NCI-H2029 (cell line): ENCODE measurements around the gene PTPRE.

ENCODE experiments used
- DNase-seq: peaks from one replicate; lab custom pipeline; 2025; lab: John Stamatoyannopoulos, UW

The PTPRE gene

DNA sequence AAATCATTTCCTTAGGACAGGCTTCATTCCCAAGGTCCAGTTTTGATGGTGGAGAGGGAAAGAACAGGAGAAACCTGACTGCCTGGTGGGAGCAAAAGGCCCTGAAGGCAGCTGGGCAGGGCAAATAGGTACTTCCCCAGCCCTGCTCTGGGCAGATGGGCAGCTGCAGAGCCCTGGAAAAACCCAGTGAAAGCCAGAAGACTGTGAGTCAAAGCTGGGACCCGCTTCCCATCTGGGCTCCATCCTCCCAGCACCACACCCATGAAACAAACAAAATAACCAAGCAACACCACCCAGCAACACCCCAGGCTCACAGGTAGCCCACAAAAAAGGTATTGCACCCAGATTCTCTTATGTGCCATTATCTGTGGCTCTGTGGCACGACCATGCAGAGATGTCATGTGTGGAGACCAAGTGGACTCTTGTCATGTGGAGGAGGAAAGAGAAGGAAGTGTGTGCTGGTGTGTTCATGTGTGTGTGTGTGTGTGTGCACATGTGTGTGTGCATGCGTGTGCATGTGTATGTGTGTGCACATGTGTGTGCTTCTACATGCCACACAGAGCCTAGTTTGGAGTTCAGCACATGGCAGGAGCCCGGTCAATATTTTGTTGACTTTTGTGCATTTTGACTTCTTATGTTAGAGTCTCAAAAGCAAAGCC is 24.0 kb upstream of the PTPRE start:
- no peak for DNase-seq

DNA sequence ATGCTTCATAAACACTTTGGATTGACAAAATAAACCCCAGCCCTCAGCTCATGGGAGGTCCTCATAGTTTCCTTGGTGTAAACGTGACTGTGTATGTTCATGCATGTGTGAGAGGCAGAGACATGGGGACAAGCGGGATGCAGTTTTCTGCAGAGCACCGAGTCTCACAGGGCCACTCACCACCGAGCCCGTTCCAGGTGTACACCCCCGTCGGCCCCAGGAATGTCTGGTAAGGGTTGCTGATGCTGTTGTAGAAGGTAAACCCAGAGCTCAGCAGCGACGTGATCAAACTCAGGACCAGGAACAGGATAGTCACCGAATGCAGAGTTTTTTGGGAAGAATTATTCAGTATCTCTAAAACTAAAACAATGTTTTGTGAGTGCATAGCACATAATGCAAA is 23.4 kb upstream of the PTPRE start:
- no peak for DNase-seq

GRCh38 chr10:127884501-127884900 is 22.4 kb upstream of the PTPRE start:
- DNase-seq, result no peak

- no peak for DNase-seq
Observed at GRCh38 chr10:127886371-127887051, 20.4 kb upstream of the PTPRE start.

DNA sequence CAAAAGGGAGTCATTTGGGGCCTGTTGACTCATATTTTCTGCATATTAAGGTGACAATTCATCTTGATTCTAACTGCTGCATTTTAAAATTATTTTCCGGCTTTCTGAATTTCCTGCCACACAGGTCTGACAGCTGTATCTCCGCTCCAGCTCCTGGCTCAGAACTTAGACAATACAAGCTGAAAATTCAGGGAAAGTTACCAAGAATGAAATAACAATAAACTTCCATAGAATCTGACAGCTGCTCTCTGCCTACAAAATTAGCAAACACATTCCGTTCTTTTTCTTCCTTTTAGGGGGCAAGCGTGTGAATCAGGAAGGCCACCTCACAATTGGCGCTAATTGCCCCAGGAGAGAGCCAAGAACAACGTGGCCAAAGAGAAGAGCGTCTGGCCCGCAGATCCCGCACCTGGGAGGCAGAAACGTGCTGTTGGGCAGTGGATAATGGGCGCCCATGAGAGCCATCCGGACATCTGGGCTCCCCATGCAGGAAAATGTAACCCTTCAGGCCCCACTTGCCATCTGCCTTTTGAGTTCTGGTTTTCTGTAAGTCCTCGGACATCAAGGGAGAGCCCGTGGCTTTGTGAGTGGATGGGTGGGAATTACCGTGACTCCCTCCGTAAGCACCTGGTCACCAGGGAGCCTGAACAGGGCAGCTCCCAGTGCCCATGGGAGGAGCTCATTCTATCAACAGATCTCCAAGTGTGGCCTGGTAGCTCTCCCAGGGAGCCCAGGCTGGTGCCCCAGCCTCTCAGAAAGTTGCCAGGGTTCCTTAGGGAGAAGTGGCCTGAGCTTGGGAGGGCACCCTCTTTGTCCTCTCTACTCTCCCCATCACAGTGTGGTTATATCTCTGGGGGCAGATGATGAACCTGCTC is 19.1 kb upstream of the PTPRE start:
- DNase-seq, result no peak

DNA sequence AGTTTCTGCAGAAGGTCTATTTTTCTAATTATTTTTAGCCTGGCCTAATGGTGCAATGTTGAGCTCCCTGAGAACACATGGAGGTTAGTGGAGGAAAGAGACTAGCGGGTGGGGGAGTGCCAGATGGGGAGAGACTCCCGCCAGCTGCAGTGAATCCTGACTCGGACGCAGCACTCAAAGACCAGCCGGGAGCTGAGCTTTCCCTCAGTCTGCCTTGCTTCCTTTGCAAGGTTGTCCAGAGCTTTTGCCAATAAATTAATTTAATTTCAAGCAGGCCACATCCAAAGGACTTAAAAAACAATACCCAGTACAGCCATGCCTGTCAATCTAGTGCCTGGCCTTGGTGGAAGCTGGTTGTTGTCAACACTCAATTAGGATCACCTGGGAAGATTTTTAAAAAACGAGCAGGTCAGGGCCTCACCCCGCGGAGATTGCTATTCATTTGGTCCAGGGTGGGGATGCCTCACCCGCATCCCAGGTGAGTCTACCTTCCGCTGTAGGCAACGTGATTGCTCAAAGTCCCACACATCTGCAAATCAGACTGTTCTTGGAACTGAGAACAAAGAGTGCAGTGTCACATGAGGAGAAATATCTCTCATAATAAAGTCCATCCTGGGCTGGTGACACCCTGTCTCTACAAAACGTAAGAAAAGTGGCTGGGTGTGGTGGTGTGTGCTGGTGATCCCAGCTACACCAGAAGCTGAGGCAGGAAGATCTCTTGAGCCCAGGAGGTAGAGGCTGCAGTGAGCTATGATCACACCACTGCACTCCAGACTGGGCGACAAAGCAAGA is 18.2 kb upstream of the PTPRE start:
- DNase-seq, result no peak

DNA sequence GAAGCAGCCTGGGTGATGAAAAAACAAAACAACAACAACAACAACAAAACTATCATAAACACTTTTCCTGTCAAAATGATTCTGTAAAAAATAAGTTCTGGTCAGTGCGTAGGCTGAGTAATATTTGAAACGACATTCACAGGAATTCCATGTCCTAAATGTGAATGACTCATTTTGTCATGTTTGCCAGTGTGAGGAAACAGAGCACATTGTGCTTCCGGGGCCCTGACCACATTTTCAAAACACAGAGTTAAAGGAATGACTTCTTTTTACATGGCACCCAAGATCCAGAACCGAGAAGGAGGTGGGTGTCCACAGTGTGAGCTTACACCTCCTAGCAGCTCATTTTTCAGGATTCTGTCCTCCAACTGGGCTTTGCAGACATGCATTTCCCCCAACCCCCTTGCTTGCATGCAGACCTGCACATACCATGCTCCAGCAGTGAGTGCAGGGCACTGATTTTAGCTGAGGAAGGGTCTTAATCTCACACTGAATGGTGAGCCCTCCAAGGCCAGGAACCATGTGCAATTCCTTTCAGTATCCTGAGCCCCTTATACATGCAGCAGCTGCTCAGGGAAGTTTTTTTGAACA is 17.2 kb upstream of the PTPRE start:
- DNase-seq, result no peak

- DNase-seq, result no peak
Observed at GRCh38 chr10:127890216-127890615, 16.7 kb upstream of the PTPRE start.

GRCh38 chr10:127890832-127891334 is 16.0 kb upstream of the PTPRE start:
- no peak for DNase-seq

- DNase-seq, result no peak
Observed at GRCh38 chr10:127892743-127893142, 14.2 kb upstream of the PTPRE start, which contains the start of gene CLRN3. TSS of gene CLRN3 (minus strand) at chr10:127892941. CDS start at chr10:127892784, 157 bp downstream.

GRCh38 chr10:127894146-127894545 is 12.8 kb upstream of the PTPRE start:
- DNase-seq, result no peak

DNA sequence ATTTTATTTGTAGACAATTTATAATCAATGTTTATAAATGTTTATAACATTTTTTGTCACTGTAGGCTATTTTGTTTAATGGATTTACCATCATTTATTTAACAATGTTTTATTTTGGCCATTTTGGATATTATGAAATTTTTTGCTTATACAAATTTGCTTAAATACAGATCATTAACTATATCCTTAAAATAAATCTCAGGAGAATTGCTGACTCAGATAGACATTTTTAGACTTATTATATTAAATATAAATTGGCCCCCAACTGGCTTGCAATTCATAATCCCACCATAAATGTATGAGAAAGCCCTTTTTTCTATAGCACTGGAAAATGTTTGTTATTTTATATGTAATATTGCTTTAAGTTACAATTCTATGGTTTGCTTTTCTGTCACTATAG is 10.3 kb upstream of the PTPRE start:
- DNase-seq, result no peak

- DNase-seq, result no peak
Observed at GRCh38 chr10:127897177-127897576, 9.7 kb upstream of the PTPRE start.

- no peak for DNase-seq
Observed at GRCh38 chr10:127899766-127900387, 7.0 kb upstream of the PTPRE start.

DNA sequence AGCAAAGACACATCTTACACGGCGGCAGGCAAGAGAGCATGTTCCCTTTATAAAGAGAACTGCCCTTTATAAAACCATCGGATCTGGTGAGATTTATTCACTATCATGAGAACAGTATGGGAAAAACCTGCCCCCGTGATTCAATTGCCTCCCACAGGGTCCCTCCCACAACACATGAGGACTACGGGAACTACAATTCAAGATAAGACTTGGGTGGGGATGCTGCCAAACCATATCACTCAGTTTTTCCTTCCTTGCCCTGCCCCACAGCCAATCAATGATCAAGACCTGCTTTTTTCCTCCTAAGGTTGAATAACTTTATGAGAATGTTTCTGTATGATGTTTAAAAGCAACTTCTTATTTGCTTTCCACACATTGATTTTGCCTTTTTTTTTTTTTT is 3.1 kb upstream of the PTPRE start:
- no peak for DNase-seq

DNA sequence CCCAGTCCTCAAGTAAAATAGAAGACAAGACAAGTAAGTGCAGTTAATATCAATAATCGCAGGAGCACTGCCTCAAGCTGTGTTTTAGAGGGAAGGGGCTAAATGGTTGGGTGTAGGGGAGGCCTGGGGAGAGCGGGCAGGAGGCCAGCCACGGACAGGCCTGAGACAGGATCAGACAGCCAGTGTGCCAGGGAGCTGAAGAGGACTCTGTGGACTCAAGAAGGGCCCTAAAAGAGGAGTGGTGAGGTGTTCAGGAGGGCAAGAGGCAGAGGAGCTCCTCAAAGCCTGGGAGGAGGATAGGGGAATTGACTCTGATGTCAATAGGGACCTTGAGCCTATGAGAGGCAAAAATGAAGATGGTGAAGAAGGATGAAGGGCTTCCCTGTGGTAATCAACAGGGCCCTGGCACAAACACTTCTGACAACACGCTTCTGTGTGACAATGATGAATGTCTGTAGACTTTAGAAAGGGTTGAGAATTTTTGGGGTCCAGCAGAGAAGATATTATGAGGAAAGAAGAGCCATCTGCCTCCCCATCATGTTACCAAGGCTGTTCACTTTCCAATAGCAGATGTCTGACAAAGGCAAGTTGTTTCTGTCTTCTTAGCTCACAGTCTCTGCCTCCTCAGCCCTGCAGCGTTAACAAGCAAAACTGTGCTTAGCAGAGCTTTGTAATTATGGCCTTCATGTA is 2.4 kb upstream of the PTPRE start:
- DNase-seq, result no peak

DNA sequence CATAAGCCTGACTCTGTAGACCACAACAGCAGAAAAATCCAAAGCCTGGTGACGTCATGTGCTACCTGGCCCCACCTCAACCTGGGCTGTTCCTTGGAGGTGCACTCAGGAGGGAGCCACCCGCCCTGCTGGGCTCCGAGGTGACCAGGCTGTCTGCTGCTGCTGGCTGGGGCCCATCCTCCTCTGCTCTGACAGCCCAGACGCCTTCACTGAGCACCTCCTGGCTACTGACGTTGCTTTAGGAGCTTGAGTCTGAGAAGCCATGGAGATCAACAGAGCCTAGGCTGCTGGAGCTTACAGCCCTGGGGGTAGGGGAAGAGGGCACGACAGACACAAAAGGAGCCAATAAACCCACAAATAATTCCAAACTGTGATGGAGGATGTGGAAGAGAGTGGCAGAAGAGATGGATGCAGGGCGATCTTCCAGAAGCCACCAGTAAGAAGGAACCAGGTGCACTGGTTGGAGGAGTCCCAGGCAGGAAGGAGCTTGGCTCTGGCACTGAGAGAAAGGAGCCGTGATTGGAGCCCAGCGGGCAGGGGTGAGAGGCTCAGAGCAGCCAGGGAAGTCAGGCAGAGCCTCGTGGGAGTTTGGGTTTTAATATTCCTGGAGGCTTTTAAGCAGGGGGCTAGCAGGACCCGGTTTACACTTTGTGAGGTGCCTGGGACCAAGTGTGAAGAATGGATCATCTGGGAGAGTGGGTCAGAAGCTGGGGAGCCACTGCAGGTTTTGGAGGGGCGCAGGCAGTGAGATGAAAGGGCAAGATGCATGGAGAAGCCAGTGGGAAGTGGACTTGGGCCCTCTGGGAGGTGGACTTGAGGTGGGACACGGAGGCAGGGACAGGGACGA is 1.7 kb upstream of the PTPRE start:
- no peak for DNase-seq

DNA sequence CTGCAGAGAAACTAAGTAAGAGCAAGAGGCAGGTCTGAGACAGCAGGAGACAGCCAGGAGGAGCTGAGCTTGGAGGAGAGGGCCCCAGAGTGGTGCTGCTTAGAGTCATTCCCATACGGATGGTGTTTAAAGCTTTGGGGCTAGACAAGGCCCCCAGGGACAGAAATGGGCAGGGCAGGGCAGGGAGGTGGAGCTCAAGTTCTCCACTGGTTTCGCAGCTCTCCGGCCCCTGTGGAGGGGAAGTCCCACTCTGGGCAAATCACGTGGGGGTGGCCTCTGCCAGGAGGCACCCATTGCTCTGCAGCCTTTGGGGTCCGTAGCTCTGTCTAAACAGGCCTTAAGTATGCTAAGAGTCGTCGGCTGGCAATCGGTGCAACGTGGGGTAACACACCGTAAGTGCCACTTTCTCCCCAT is 1.0 kb upstream of the PTPRE start:
- no peak for DNase-seq

- no peak for DNase-seq
Observed at GRCh38 chr10:127907411-127908105, 655 bp downstream of the PTPRE start.
